ENCODE results near the gene SAV1.

DNA sequence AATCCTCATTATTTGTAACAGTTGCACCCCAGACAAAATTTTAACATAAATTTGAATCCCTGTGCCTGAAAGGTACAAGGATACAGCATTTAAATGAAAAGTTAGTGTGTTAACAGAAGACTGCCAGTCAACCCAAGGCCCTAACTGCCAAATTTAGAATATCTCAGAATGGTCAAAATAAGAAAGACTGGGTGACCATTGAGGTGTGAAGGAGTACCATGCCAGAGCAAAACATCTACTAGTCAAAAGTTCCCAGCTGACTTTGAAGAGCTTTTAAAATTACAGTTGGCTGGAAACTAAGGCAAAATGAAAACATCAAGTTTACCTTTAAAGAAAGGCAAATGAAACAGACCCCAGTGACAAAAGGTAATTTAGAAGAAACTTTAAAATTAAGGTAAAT, 18.4 kb downstream of the SAV1 start:
- TF ChIP-seq, protein P1, sequence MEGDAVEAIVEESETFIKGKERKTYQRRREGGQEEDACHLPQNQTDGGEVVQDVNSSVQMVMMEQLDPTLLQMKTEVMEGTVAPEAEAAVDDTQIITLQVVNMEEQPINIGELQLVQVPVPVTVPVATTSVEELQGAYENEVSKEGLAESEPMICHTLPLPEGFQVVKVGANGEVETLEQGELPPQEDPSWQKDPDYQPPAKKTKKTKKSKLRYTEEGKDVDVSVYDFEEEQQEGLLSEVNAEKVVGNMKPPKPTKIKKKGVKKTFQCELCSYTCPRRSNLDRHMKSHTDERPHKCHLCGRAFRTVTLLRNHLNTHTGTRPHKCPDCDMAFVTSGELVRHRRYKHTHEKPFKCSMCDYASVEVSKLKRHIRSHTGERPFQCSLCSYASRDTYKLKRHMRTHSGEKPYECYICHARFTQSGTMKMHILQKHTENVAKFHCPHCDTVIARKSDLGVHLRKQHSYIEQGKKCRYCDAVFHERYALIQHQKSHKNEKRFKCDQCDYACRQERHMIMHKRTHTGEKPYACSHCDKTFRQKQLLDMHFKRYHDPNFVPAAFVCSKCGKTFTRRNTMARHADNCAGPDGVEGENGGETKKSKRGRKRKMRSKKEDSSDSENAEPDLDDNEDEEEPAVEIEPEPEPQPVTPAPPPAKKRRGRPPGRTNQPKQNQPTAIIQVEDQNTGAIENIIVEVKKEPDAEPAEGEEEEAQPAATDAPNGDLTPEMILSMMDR (conservative IDR thresholded peaks at IDR 0.05; ENCODE audit: low read depth, low read length), result no peak
- TF ChIP-seq CEBPB (IDR thresholded peaks at IDR 0.05; ENCODE audit: low read depth, low read length), result no peak
- TF ChIP-seq POLR2A (IDR thresholded peaks at IDR 0.05; ENCODE audit: low read depth, low read length), result no peak
- TF ChIP-seq, protein P2, sequence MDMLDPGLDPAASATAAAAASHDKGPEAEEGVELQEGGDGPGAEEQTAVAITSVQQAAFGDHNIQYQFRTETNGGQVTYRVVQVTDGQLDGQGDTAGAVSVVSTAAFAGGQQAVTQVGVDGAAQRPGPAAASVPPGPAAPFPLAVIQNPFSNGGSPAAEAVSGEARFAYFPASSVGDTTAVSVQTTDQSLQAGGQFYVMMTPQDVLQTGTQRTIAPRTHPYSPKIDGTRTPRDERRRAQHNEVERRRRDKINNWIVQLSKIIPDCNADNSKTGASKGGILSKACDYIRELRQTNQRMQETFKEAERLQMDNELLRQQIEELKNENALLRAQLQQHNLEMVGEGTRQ (IDR thresholded peaks at IDR 0.05; ENCODE audit: low read depth, low read length), result no peak
- no peak for TF ChIP-seq MAFK (IDR thresholded peaks at IDR 0.05; ENCODE audit: low read depth, low read length)
- no peak for TF ChIP-seq RFX5 (IDR thresholded peaks at IDR 0.05; ENCODE audit: low read depth, low read length)
- TF ChIP-seq MXI1 (IDR thresholded peaks at IDR 0.05; ENCODE audit: borderline replicate concordance, low read depth, low read length), result no peak
- no peak for TF ChIP-seq NFE2L2 (IDR thresholded peaks at IDR 0.05; ENCODE audit: low read depth, low read length)
- TF ChIP-seq RAD21 (IDR thresholded peaks at IDR 0.05; ENCODE audit: low read length), result no peak
- TF ChIP-seq MAZ (IDR thresholded peaks at IDR 0.05; ENCODE audit: borderline replicate concordance, low read depth, low read length), result no peak
- no peak for TF ChIP-seq RCOR1 (IDR thresholded peaks at IDR 0.05; ENCODE audit: insufficient replicate concordance, low read length)
- no peak for TF ChIP-seq CHD1 (IDR thresholded peaks at IDR 0.05; ENCODE audit: low read depth, low read length)
